OCI-LY1 (cell line): ENCODE results near the gene GPR26.

ENCODE experiments used
- CTCF ChIP-seq: fragments of 200-600 bp; sonication (generic), shearing (Covaris generic); IDR thresholded peaks from 2 replicates; pipeline ENCODE4 v1.5.1; 2017; ENCODE audit warnings: mild to moderate bottlenecking, antibody characterized with exemption, low read length, moderate library complexity, mixed read lengths
- EZH2 ChIP-seq: fragments of 200-600 bp; sonication (generic), shearing (Covaris generic); IDR thresholded peaks from 2 replicates; pipeline ENCODE4 v1.8.0; 2017; ENCODE audit warnings: borderline replicate concordance, mixed run types, mild to moderate bottlenecking, antibody characterized with exemption, low read length, moderate library complexity, mixed read lengths

DNA sequence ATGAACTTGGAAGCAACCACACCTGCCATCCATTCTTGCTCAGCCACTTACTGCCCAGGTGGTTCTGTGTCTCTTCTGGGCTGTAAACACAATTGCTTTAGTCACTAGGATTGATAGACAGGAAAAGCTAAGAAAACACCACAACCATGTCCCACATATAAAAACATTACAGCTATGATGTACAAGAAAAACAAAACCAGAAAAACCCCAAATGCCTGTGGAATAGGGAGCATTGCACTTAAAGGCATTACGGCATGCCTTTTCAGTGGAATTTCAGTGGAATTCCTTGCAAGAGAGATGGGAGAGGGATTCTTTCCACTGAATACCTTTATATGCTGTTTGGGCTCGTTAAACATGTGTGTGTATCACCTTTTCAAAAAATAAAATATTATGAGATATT lies 44.2 kb upstream of the GPR26 start:
- no peak for TF ChIP-seq CTCF
- TF ChIP-seq EZH2 = no peak
